Fibroblast of lung (primary cell): ENCODE results near the gene SEMA5B. TPM values are rescaled to one million over a fixed set of nuclear protein-coding genes. Genes with fewer than 3 reads are reported as not detected.

Experiments
- DNase-seq, 2 donors: peaks; one replicate each; pipeline versions ENCODE4 v3.0.0 to v3.0.0-alpha.2; 2010; ENCODE audit warnings: low read depth in 2 of 2
- H2AFZ ChIP-seq: 2 replicates; pipeline ENCODE4 v1.5.1; 2012; ENCODE audit warnings: low read length, control low read depth, inconsistent platforms
- H3K27ac ChIP-seq: 2 replicates; pipeline ENCODE4 v1.5.1; 2011; ENCODE audit warnings: low read length, control low read depth; ENCODE audit not compliant: insufficient read depth
- H3K27me3 ChIP-seq: 2 replicates; pipeline ENCODE4 v1.5.1; 2011; ENCODE audit warnings: mild to moderate bottlenecking, low read length; ENCODE audit not compliant: control insufficient read depth, insufficient read depth
- H3K36me3 ChIP-seq: 2 replicates; pipeline ENCODE4 v1.5.1; 2011; ENCODE audit warnings: low read length; ENCODE audit not compliant: control insufficient read depth, insufficient read depth
- H3K4me1 ChIP-seq: 2 replicates; pipeline ENCODE4 v1.5.1; 2011; ENCODE audit warnings: low read length; ENCODE audit not compliant: control insufficient read depth, insufficient read depth; ENCODE audit errors: extremely low read depth
- H3K4me2 ChIP-seq: 2 replicates; pipeline ENCODE4 v1.5.1; 2011; ENCODE audit warnings: low read length, control low read depth; ENCODE audit not compliant: insufficient read depth; ENCODE audit errors: extremely low read depth
- H3K4me3 ChIP-seq, 4 experiments: fragments of 200-600 bp in 1 of 4; sonication (generic) in 1 of 4; replicated peaks in 1 of 4; 2 replicates each; pipeline ENCODE4 v1.5.1; 2011 to 2016; ENCODE audit warnings: low read length in 4 of 4, low read depth in 3 of 4, mild to moderate bottlenecking in 3 of 4, control low read depth in 2 of 4, inconsistent platforms in 1 of 4, mixed read lengths in 1 of 4; ENCODE audit not compliant: insufficient read depth in 1 of 4; ENCODE audit errors: control extremely low read depth in 1 of 4
- H3K79me2 ChIP-seq: 2 replicates; pipeline ENCODE4 v1.5.1; 2012; ENCODE audit warnings: mild to moderate bottlenecking, low read length, inconsistent platforms; ENCODE audit not compliant: control insufficient read depth, insufficient read depth
- H3K9ac ChIP-seq: 2 replicates; pipeline ENCODE4 v1.5.1; 2011; ENCODE audit warnings: mild to moderate bottlenecking, low read length, control low read depth; ENCODE audit not compliant: insufficient read depth
- H3K9me3 ChIP-seq: 2 replicates; pipeline ENCODE4 v1.5.1; 2012; ENCODE audit warnings: low read depth, low read length; ENCODE audit not compliant: control insufficient read depth, insufficient read depth
- H4K20me1 ChIP-seq: 2 replicates; pipeline ENCODE4 v1.5.1; 2011; ENCODE audit warnings: low read length; ENCODE audit not compliant: control insufficient read depth, insufficient read depth; ENCODE audit errors: extremely low read depth
- CTCF ChIP-seq, 2 donors: IDR thresholded peaks in 1 of 2; conservative IDR thresholded peaks in 1 of 2; 1 replicate in 1 of 2; 2 replicates in 1 of 2; pipeline ENCODE4 v1.5.1; 2011 to 2012; ENCODE audit warnings: low read length in 2 of 2, control low read depth in 1 of 2, inconsistent platforms in 1 of 2, low read depth in 1 of 2, mild to moderate bottlenecking in 1 of 2
- EZH2 ChIP-seq: IDR thresholded peaks from 2 replicates; pipeline ENCODE4 v1.5.1; 2012; ENCODE audit warnings: low read length, control low read depth, mild to moderate bottlenecking; ENCODE audit errors: missing control alignments
- polyA plus RNA-seq, 2 donors: library from polyadenylated mRNA; depleted of rRNA in 1 of 2; stranded (reverse) in 1 of 2; unstranded in 1 of 2; fragments of >200 nt; gene quantifications; 2 replicates each; pipeline ENCODE4 v1.2.1, GENCODE V29; 2011 to 2012; ENCODE audit warnings: missing spikeins in 1 of 2
- total RNA-seq: library from RNA; depleted of rRNA; stranded (reverse); fragments of >200 nt; gene quantifications from 2 replicates; pipeline ENCODE4 v1.2.1, GENCODE V29; 2014

Gene SEMA5B
- total and polyA plus RNA-seq, 2 donors (not counting 1 experiment from before 2014, with no cell fraction given): not detected

- H4K20me1 ChIP-seq: no peaks in the 10 kb centered on the region
- H3K36me3 ChIP-seq: no peaks in the 10 kb centered on the region
- H3K79me2 ChIP-seq: no peaks in the 10 kb centered on the region
- no peak for DNase-seq
- no peak overlapping the region for H3K4me3 ChIP-seq
- peaks cover 3% of the 10 kb centered on the region for H3K4me1 ChIP-seq
- no peak for TF ChIP-seq EZH2
- TF ChIP-seq CTCF (conservative IDR thresholded peaks at IDR 0.05 in 1 of 2, IDR thresholded peaks at IDR 0.05 in 1 of 2; ENCODE audit: low read depth in 1 of 2, low read length in 2 of 2): no peak
- H3K27me3 ChIP-seq: peaks cover 7% of the 10 kb centered on the region
- H3K27ac ChIP-seq: no peak overlapping the region
- no peak overlapping the region for H2AFZ ChIP-seq
- H3K9ac ChIP-seq: no peak overlapping the region
- H3K9me3 ChIP-seq: no peaks in the 10 kb centered on the region
- no peak overlapping the region for H3K4me2 ChIP-seq
These were observed 48.4 kb downstream of the SEMA5B start for GRCh38 chr3:122979211-122979610.

GRCh38 chr3:122978569-122978968 lies 49.0 kb downstream of the SEMA5B start:
- TF ChIP-seq CTCF (conservative IDR thresholded peaks at IDR 0.05 in 1 of 2, IDR thresholded peaks at IDR 0.05 in 1 of 2; ENCODE audit: low read depth in 1 of 2, low read length in 2 of 2) (no peak), EZH2 (no peak)
- Histone ChIP-seq H2AFZ (no peak overlapping the region), H3K36me3 (no peaks in the 10 kb centered on the region), H3K4me1 (peaks cover 3% of the 10 kb centered on the region), H3K4me2 (no peak overlapping the region), H3K9me3 (no peaks in the 10 kb centered on the region), H3K4me3 (no peak overlapping the region), H4K20me1 (no peaks in the 10 kb centered on the region), H3K27ac (no peak overlapping the region), H3K9ac (no peak overlapping the region), H3K27me3 (peaks cover 7% of the 10 kb centered on the region), H3K79me2 (no peaks in the 10 kb centered on the region)
- no peak for DNase-seq

GRCh38 chr3:122977746-122978466 lies 49.7 kb downstream of the SEMA5B start:
- H3K4me2 ChIP-seq: no peak overlapping the region

More at GRCh38 chr3:122977746-122978466, 49.7 kb downstream of the SEMA5B start:
- Histone ChIP-seq H3K79me2 (no peaks in the 10 kb centered on the region), H3K4me1 (peaks cover 3% of the 10 kb centered on the region), H4K20me1 (no peaks in the 10 kb centered on the region), H3K36me3 (no peaks in the 10 kb centered on the region), H3K4me3 (no peak overlapping the region), H2AFZ (no peak overlapping the region), H3K9me3 (no peaks in the 10 kb centered on the region), H3K9ac (no peak overlapping the region), H3K27ac (no peak overlapping the region), H3K27me3 (peaks cover 8% of the 10 kb centered on the region)
- peak; percentile 66 to 89 for DNase-seq
- TF ChIP-seq CTCF (conservative IDR thresholded peaks at IDR 0.05 in 1 of 2, IDR thresholded peaks at IDR 0.05 in 1 of 2; ENCODE audit: low read depth in 1 of 2, low read length in 2 of 2) (no peak), EZH2 (no peak)
